WTC11 (cell line): Measurements from ENCODE around the gene SORCS1. TPM values are rescaled to one million over a fixed set of nuclear protein-coding genes. Genes with fewer than 3 reads are reported as not detected.

Experiments
- ATAC-seq: fragments of 200-7000 bp; cut with Tn5 transposase; 2 replicates; pipeline ENCODE4 v1.10.0; 2021; ENCODE audit warnings: mild to moderate bottlenecking, moderate library complexity
- CTCF ChIA-PET: fragments of 300-600 bp; sonication (Branson Sonifier 250); formaldehyde crosslinking; loops from one replicate; lab custom pipeline; 2021; ENCODE audit warnings: antibody characterized with exemption; lab: Charles Lee
- POLR2A ChIA-PET: fragments of 350-600 bp; sonication (Branson Sonifier 250); formaldehyde crosslinking; loops from one replicate; lab custom pipeline; 2021; ENCODE audit warnings: antibody characterized with exemption; lab: Charles Lee
- DNase-seq: peaks from one replicate; pipeline ENCODE4 v3.0.0; 2021; ENCODE audit warnings: low spot score
- H3K27ac Mint-ChIP-seq: 2 replicates; pipeline ENCODE4 v1.8.0; 2021; ENCODE audit warnings: mixed read lengths
- H3K27me3 Mint-ChIP-seq: 2 replicates; pipeline ENCODE4 v1.8.0; 2021; ENCODE audit warnings: low read depth, mild to moderate bottlenecking, moderate library complexity, mixed read lengths
- H3K36me3 Mint-ChIP-seq: 2 replicates; pipeline ENCODE4 v1.8.0; 2021; ENCODE audit warnings: mixed read lengths
- H3K4me1 Mint-ChIP-seq: 2 replicates; pipeline ENCODE4 v1.8.0; 2022; ENCODE audit warnings: mixed read lengths
- H3K4me3 Mint-ChIP-seq: 2 replicates; pipeline ENCODE4 v1.8.0; 2021; ENCODE audit warnings: mild to moderate bottlenecking, moderate library complexity, mixed read lengths
- H3K9me3 Mint-ChIP-seq: 2 replicates; pipeline ENCODE4 v1.8.0; 2021; ENCODE audit warnings: mixed read lengths
- IRF2 ChIP-seq: sonication (generic); formaldehyde crosslinking; IDR thresholded peaks from 2 replicates; pipeline ENCODE4 v1.8.0; 2022; ENCODE audit warnings: low read depth, missing genetic modification reagents, borderline replicate concordance
- JAZF1 ChIP-seq: fragments of 250-450 bp; sonication (Bioruptor Pico); IDR thresholded peaks from 2 replicates; pipeline ENCODE4 v1.9.0; 2021; ENCODE audit warnings: moderate library complexity, mild to moderate bottlenecking, inconsistent platforms
- JUN ChIP-seq: sonication (generic); formaldehyde crosslinking; IDR thresholded peaks from 2 replicates; pipeline ENCODE4 v1.8.0; 2023; ENCODE audit warnings: mild to moderate bottlenecking, missing genetic modification reagents
- MYBL2 ChIP-seq: sonication (generic); formaldehyde crosslinking; IDR thresholded peaks from 2 replicates; pipeline ENCODE4 v1.8.1; 2023; ENCODE audit warnings: mild to moderate bottlenecking, moderate library complexity, missing genetic modification reagents
- NFE2L1 ChIP-seq: sonication (generic); formaldehyde crosslinking; IDR thresholded peaks from 2 replicates; pipeline ENCODE4 v1.8.1; 2023; ENCODE audit warnings: missing genetic modification reagents
- NFYB ChIP-seq: sonication (generic); formaldehyde crosslinking; conservative IDR thresholded peaks from 2 replicates; pipeline ENCODE4 v1.8.0; 2022; ENCODE audit warnings: low read depth, missing genetic modification reagents
- RORB ChIP-seq: fragments of 250-450 bp; sonication (Bioruptor Pico); IDR thresholded peaks from 2 replicates; pipeline ENCODE4 v1.9.0; 2021; ENCODE audit warnings: mild to moderate bottlenecking
- SMAD3 ChIP-seq: sonication (generic); formaldehyde crosslinking; IDR thresholded peaks from 2 replicates; pipeline ENCODE4 v1.8.0; 2022; ENCODE audit warnings: missing genetic modification reagents, mild to moderate bottlenecking, borderline replicate concordance
- TCF7 ChIP-seq: sonication (generic); formaldehyde crosslinking; IDR thresholded peaks from 2 replicates; pipeline ENCODE4 v1.8.0; 2022; ENCODE audit warnings: mild to moderate bottlenecking, low read depth, missing genetic modification reagents, moderate library complexity
- ZNF232 ChIP-seq: sonication (generic); formaldehyde crosslinking; IDR thresholded peaks from 2 replicates; pipeline ENCODE4 v1.8.0; 2022; ENCODE audit warnings: mild to moderate bottlenecking, missing genetic modification reagents
- ZNF416 ChIP-seq: fragments of 250-450 bp; sonication (Bioruptor Pico); IDR thresholded peaks from 2 replicates; pipeline ENCODE4 v1.9.0; 2021; ENCODE audit warnings: mild to moderate bottlenecking, inconsistent platforms
- ZNF671 ChIP-seq: fragments of 250-450 bp; sonication (Bioruptor Pico); IDR thresholded peaks from 2 replicates; pipeline ENCODE4 v1.8.0; 2021; ENCODE audit warnings: mild to moderate bottlenecking
- total RNA-seq: library from RNA; stranded (reverse); gene quantifications from 3 replicates; pipeline ENCODE4 v1.2.3, GENCODE V29; 2021
- TF ChIP-seq, protein P1 (sequence below): sonication (generic); formaldehyde crosslinking; IDR thresholded peaks from 2 replicates; pipeline ENCODE4 v1.8.1; 2023; ENCODE audit warnings: mild to moderate bottlenecking, missing genetic modification reagents, moderate library complexity
- TF ChIP-seq, protein P2 (sequence below): sonication (generic); formaldehyde crosslinking; IDR thresholded peaks from 2 replicates; pipeline ENCODE4 v1.8.1; 2022; ENCODE audit warnings: low read depth, mild to moderate bottlenecking, moderate library complexity, missing genetic modification reagents, borderline replicate concordance
- TF ChIP-seq, protein P3 (sequence below): sonication (generic); formaldehyde crosslinking; IDR thresholded peaks from 2 replicates; pipeline ENCODE4 v1.8.1; 2022; ENCODE audit warnings: mild to moderate bottlenecking, moderate library complexity, missing genetic modification reagents
- TF ChIP-seq, protein P4 (sequence below): sonication (generic); formaldehyde crosslinking; IDR thresholded peaks from 2 replicates; pipeline ENCODE4 v1.8.0; 2022; ENCODE audit warnings: mild to moderate bottlenecking, missing genetic modification reagents
- TF ChIP-seq, protein P5 (sequence below): sonication (generic); formaldehyde crosslinking; IDR thresholded peaks from 2 replicates; pipeline ENCODE4 v1.8.0; 2023; ENCODE audit warnings: missing genetic modification reagents
- TF ChIP-seq, protein P6 (sequence below): fragments of 250-450 bp; sonication (Bioruptor Pico); IDR thresholded peaks from 2 replicates; pipeline ENCODE4 v1.9.0; 2021; ENCODE audit warnings: mild to moderate bottlenecking, borderline replicate concordance
- TF ChIP-seq, protein P7 (sequence below): sonication (generic); formaldehyde crosslinking; IDR thresholded peaks from 2 replicates; pipeline ENCODE4 v1.8.1; 2023; ENCODE audit warnings: mild to moderate bottlenecking, missing genetic modification reagents, borderline replicate concordance

The SORCS1 gene
- total RNA-seq, 1 experiment from 2014 or later = 3.3 TPM

DNA sequence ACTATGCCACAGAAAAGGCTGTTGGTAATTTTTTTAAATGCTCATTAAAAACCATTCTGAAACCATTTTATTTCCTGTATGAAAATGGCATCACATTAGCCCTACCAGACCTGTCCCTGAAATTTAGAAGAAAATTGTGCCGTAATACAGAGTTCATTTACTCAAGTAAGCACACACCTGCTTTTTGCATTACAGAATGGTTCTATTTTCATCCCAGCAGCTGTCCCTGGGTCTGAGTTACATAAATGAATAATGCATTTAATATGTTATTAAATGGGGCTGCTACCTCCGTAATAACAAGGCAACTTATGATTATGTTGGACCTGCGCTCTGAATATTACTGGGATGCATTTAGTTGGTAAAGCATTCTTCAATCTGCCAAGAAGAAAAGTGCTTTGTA is 508.9 kb downstream of the SORCS1 start:
- Mint-ChIP-seq H3K4me1 (peaks cover 19% of the 10 kb centered on the region), H3K27ac (no peak overlapping the region), H3K9me3 (no peaks in the 10 kb centered on the region), H3K27me3 (no peaks in the 10 kb centered on the region), H3K4me3 (no peak overlapping the region), H3K36me3 (no peaks in the 10 kb centered on the region)
- ATAC-seq (no peak), DNase-seq (no peak)
- no peak for TF ChIP-seq MYBL2 (CRISPR knock-in tag)
- no peak for TF ChIP-seq JAZF1
- no peak for TF ChIP-seq RORB
- TF ChIP-seq, protein P1, sequence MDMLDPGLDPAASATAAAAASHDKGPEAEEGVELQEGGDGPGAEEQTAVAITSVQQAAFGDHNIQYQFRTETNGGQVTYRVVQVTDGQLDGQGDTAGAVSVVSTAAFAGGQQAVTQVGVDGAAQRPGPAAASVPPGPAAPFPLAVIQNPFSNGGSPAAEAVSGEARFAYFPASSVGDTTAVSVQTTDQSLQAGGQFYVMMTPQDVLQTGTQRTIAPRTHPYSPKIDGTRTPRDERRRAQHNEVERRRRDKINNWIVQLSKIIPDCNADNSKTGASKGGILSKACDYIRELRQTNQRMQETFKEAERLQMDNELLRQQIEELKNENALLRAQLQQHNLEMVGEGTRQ (CRISPR knock-in tag) = no peak
- no peak for TF ChIP-seq ZNF232
- TF ChIP-seq, protein P2, sequence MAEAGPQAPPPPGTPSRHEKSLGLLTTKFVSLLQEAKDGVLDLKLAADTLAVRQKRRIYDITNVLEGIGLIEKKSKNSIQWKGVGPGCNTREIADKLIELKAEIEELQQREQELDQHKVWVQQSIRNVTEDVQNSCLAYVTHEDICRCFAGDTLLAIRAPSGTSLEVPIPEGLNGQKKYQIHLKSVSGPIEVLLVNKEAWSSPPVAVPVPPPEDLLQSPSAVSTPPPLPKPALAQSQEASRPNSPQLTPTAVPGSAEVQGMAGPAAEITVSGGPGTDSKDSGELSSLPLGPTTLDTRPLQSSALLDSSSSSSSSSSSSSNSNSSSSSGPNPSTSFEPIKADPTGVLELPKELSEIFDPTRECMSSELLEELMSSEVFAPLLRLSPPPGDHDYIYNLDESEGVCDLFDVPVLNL = no peak
- no peak for TF ChIP-seq NFYB
- no peak for TF ChIP-seq ZNF671 (CRISPR knock-in tag)
- TF ChIP-seq, protein P3, sequence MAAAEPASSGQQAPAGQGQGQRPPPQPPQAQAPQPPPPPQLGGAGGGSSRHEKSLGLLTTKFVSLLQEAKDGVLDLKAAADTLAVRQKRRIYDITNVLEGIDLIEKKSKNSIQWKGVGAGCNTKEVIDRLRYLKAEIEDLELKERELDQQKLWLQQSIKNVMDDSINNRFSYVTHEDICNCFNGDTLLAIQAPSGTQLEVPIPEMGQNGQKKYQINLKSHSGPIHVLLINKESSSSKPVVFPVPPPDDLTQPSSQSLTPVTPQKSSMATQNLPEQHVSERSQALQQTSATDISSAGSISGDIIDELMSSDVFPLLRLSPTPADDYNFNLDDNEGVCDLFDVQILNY (CRISPR knock-in tag) = no peak
- no peak for TF ChIP-seq ZNF416 (CRISPR knock-in tag)
- CTCF ChIA-PET = no interaction called here
- POLR2A ChIA-PET = no interaction called here

DNA sequence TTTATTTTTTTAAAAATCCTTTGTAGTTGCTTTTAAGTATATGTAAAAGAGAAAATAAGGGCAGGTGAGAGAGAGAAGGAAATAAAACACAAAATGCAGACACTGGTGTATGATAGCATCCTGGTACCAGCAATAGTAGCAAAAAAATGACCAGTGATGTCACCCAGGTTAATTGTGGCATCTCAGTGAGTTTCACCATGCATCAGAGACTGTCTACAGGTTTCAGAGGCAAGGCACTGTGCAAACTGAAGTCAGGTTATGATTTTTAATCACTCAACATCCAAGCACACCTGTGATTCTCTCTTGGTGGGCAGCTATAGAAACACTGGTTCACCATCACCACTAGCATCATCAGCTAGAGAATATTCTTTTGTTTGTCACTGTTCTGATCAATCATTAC is 509.3 kb downstream of the SORCS1 start:
- ChIA-PET POLR2A (interaction anchor here (0.7 kb wide), 1 partner anchor 404 kb away, joined by 3 read pairs; no protein-coding TSS in a partner anchor), CTCF (no interaction called here)
- DNase-seq = no peak
- Mint-ChIP-seq H3K36me3 (no peaks in the 10 kb centered on the region), H3K9me3 (no peaks in the 10 kb centered on the region), H3K4me3 (no peak overlapping the region), H3K4me1 (peaks cover 22% of the 10 kb centered on the region), H3K27ac (no peak overlapping the region), H3K27me3 (no peaks in the 10 kb centered on the region)
- TF ChIP-seq IRF2 (CRISPR knock-in tag) = no peak
- TF ChIP-seq, protein P4, sequence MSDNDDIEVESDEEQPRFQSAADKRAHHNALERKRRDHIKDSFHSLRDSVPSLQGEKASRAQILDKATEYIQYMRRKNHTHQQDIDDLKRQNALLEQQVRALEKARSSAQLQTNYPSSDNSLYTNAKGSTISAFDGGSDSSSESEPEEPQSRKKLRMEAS (CRISPR knock-in tag) = no peak
- no peak for TF ChIP-seq ZNF416 (CRISPR knock-in tag)
- TF ChIP-seq, protein P5, sequence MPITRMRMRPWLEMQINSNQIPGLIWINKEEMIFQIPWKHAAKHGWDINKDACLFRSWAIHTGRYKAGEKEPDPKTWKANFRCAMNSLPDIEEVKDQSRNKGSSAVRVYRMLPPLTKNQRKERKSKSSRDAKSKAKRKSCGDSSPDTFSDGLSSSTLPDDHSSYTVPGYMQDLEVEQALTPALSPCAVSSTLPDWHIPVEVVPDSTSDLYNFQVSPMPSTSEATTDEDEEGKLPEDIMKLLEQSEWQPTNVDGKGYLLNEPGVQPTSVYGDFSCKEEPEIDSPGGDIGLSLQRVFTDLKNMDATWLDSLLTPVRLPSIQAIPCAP (CRISPR knock-in tag) = no peak
- TF ChIP-seq, protein P6, sequence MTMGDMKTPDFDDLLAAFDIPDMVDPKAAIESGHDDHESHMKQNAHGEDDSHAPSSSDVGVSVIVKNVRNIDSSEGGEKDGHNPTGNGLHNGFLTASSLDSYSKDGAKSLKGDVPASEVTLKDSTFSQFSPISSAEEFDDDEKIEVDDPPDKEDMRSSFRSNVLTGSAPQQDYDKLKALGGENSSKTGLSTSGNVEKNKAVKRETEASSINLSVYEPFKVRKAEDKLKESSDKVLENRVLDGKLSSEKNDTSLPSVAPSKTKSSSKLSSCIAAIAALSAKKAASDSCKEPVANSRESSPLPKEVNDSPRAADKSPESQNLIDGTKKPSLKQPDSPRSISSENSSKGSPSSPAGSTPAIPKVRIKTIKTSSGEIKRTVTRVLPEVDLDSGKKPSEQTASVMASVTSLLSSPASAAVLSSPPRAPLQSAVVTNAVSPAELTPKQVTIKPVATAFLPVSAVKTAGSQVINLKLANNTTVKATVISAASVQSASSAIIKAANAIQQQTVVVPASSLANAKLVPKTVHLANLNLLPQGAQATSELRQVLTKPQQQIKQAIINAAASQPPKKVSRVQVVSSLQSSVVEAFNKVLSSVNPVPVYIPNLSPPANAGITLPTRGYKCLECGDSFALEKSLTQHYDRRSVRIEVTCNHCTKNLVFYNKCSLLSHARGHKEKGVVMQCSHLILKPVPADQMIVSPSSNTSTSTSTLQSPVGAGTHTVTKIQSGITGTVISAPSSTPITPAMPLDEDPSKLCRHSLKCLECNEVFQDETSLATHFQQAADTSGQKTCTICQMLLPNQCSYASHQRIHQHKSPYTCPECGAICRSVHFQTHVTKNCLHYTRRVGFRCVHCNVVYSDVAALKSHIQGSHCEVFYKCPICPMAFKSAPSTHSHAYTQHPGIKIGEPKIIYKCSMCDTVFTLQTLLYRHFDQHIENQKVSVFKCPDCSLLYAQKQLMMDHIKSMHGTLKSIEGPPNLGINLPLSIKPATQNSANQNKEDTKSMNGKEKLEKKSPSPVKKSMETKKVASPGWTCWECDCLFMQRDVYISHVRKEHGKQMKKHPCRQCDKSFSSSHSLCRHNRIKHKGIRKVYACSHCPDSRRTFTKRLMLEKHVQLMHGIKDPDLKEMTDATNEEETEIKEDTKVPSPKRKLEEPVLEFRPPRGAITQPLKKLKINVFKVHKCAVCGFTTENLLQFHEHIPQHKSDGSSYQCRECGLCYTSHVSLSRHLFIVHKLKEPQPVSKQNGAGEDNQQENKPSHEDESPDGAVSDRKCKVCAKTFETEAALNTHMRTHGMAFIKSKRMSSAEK = no peak
- ATAC-seq = no peak

DNA sequence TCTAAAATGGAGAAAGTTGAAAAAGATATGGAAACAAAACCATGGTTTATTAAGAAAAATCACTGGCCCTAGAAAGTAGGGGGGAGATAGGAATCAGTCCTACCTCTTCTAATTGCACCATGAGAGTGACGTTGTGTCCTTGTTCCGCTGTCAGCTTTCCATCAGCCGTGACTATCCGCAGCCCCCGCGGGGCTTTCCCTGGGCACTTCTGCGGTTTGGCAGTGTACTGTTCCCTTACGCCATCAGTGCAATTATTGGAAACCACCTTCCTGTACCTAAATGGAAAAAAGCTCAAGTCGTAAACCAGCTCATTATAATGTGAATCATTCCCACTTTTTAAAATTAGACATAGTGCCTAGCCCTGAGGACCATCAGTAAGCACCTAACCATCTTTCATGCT is 512.2 kb downstream of the SORCS1 start:
- no peak overlapping the region for H3K27ac Mint-ChIP-seq
- no peaks in the 10 kb centered on the region for H3K27me3 Mint-ChIP-seq
- ATAC-seq (peak; percentile 32; the same call in 1 of the 2 replicates), DNase-seq (no peak)
- H3K36me3 Mint-ChIP-seq = no peaks in the 10 kb centered on the region
- CTCF ChIA-PET = no interaction called here
- no peak overlapping the region for H3K4me3 Mint-ChIP-seq
- H3K4me1 Mint-ChIP-seq = peaks cover 34% of the 10 kb centered on the region
- POLR2A ChIA-PET = no interaction called here
- H3K9me3 Mint-ChIP-seq = no peaks in the 10 kb centered on the region
- TF ChIP-seq IRF2 (CRISPR knock-in tag) = no peak
- no peak for TF ChIP-seq TCF7 (CRISPR knock-in tag)
- TF ChIP-seq, protein P7, sequence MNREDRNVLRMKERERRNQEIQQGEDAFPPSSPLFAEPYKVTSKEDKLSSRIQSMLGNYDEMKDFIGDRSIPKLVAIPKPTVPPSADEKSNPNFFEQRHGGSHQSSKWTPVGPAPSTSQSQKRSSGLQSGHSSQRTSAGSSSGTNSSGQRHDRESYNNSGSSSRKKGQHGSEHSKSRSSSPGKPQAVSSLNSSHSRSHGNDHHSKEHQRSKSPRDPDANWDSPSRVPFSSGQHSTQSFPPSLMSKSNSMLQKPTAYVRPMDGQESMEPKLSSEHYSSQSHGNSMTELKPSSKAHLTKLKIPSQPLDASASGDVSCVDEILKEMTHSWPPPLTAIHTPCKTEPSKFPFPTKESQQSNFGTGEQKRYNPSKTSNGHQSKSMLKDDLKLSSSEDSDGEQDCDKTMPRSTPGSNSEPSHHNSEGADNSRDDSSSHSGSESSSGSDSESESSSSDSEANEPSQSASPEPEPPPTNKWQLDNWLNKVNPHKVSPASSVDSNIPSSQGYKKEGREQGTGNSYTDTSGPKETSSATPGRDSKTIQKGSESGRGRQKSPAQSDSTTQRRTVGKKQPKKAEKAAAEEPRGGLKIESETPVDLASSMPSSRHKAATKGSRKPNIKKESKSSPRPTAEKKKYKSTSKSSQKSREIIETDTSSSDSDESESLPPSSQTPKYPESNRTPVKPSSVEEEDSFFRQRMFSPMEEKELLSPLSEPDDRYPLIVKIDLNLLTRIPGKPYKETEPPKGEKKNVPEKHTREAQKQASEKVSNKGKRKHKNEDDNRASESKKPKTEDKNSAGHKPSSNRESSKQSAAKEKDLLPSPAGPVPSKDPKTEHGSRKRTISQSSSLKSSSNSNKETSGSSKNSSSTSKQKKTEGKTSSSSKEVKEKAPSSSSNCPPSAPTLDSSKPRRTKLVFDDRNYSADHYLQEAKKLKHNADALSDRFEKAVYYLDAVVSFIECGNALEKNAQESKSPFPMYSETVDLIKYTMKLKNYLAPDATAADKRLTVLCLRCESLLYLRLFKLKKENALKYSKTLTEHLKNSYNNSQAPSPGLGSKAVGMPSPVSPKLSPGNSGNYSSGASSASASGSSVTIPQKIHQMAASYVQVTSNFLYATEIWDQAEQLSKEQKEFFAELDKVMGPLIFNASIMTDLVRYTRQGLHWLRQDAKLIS (CRISPR knock-in tag) = no peak
- TF ChIP-seq NFE2L1 (CRISPR knock-in tag) = no peak
- no peak for TF ChIP-seq SMAD3 (CRISPR knock-in tag)
- no peak for TF ChIP-seq JUN (CRISPR knock-in tag)
